Spleen (tissue), 11 donors: Measurements from ENCODE around the gene NECTIN1. TPM values are rescaled to one million over a fixed set of nuclear protein-coding genes. Genes with fewer than 3 reads are reported as not detected.
A peak's percentile ranks its signal among the peaks of the same experiment; 100 is the strongest.

Experiments
- DNase-seq: peaks from one replicate; pipeline ENCODE4 v3.0.0-alpha.2; 2020
- H3K27ac ChIP-seq, 8 donors: fragments of 200-600 bp; sonication (generic) in 7 of 8; 1 replicate in 4 of 8; 2 replicates in 4 of 8; pipeline versions ENCODE4 v1.5.0 to v1.8.0; 2016 to 2021; ENCODE audit warnings: inconsistent platforms in 4 of 8, mild to moderate bottlenecking in 4 of 8, moderate library complexity in 1 of 8
- H3K27me3 ChIP-seq, 7 donors: fragments of 200-600 bp; sonication (generic) in 6 of 7; replicated peaks in 1 of 7; 1 replicate in 4 of 7; 2 replicates in 3 of 7; pipeline versions ENCODE4 v1.5.0 to v1.8.0; 2016 to 2021; ENCODE audit warnings: inconsistent platforms in 3 of 7, mild to moderate bottlenecking in 1 of 7
- H3K36me3 ChIP-seq, 6 donors: fragments of 200-600 bp; sonication (generic) in 5 of 6; 1 replicate in 4 of 6; 2 replicates in 2 of 6; pipeline versions ENCODE4 v1.5.0 to v1.8.0; 2016 to 2021; ENCODE audit warnings: inconsistent platforms in 2 of 6
- H3K4me1 ChIP-seq, 6 donors: fragments of 200-600 bp; sonication (generic) in 5 of 6; 1 replicate in 3 of 6; 2 replicates in 3 of 6; pipeline versions ENCODE4 v1.5.0 to v1.8.0; 2016 to 2021; ENCODE audit warnings: inconsistent platforms in 3 of 6
- H3K4me3 ChIP-seq, 8 donors: fragments of 200-600 bp; sonication (generic) in 7 of 8; 1 replicate in 4 of 8; 2 replicates in 4 of 8; pipeline versions ENCODE4 v1.5.0 to v1.8.0; 2016 to 2021; ENCODE audit warnings: inconsistent platforms in 4 of 8, mild to moderate bottlenecking in 4 of 8, moderate library complexity in 2 of 8
- H3K9me3 ChIP-seq, 8 donors: fragments of 200-600 bp; sonication (generic) in 7 of 8; 1 replicate in 4 of 8; 2 replicates in 4 of 8; pipeline versions ENCODE4 v1.5.0 to v1.8.0; 2016 to 2021; ENCODE audit warnings: inconsistent platforms in 4 of 8
- POLR2A ChIP-seq, 3 donors: fragments of 450-650 bp; IDR thresholded peaks; one replicate each; pipeline ENCODE4 v1.5.1; 2017; ENCODE audit warnings: antibody characterized with exemption in 3 of 3, mild to moderate bottlenecking in 1 of 3
- POLR2AphosphoS5 ChIP-seq, 3 donors: sonication (generic); formaldehyde crosslinking; IDR thresholded peaks; one replicate each; pipeline ENCODE4 v1.5.1; 2017; ENCODE audit warnings: antibody characterized with exemption in 3 of 3
- WGBS, 5 donors: extraction: QIAGEN DNeasy Blood & Tissue Kit in 3 of 5; methylation state at CpG; one replicate each; pipeline versions ENCODE4 v1.1.5 to v1.1.7; 2013 to 2018; 5-methylcytosine and 5-hydroxymethylcytosine counted together
- intact Hi-C: fragments of 100-400 bp; cut with DNase I; formaldehyde crosslinking; loops from one replicate; pipeline ENCODE4 v1.15.0; 2023; ENCODE audit warnings: low total_unique reads
- polyA plus RNA-seq, 3 donors: library from polyadenylated mRNA; stranded (reverse); fragments of 200-250 nt; gene quantifications; one replicate each; pipeline ENCODE4 v1.2.1, GENCODE V29; 2013
- total RNA-seq, 7 donors: library from RNA; depleted of rRNA in 3 of 7; stranded (reverse); fragments of >200 nt in 3 of 7; fragmentation: NEBNext Ultra II Directional in 4 of 7; extraction: Animal tissue kit (Norgen Biotek cat#: 25700) in 4 of 7; gene quantifications; one replicate each; pipeline versions ENCODE4 v1.1.0 to v1.2.1, GENCODE V29; 2016 to 2021
- TF ChIP-seq, protein P1 (sequence below), 11 experiments: fragments of 200-600 bp in 7 of 11; fragments of 450-650 bp in 4 of 11; sonication (generic) in 4 of 11; IDR thresholded peaks in 8 of 11; conservative IDR thresholded peaks in 3 of 11; 1 replicate in 7 of 11; 2 replicates in 4 of 11; pipeline versions ENCODE4 v1.4.0 to v1.8.0; 2016 to 2021; ENCODE audit warnings: antibody characterized with exemption in 11 of 11, inconsistent platforms in 4 of 11, mild to moderate bottlenecking in 1 of 11
- donor health status: healthy with polysubstance abuse.
- donor health status: DM: no; HTN: no; CAD: no; lungs with moderate emphysema.
- donor health status: DM: no; HTN: no; CAD: no.
- donor health status: Bipolar disorder and iron deficiency.
- donor health status: healthy.
- donor health status: DM: no; HTN: no; CAD: no.
- donor health status: DM: yes; HTN: yes; CAD: no.

NECTIN1 gene
- total and polyA plus RNA-seq, 10 donors, result 0.67 to 16.2 (median 5.8) TPM

DNA sequence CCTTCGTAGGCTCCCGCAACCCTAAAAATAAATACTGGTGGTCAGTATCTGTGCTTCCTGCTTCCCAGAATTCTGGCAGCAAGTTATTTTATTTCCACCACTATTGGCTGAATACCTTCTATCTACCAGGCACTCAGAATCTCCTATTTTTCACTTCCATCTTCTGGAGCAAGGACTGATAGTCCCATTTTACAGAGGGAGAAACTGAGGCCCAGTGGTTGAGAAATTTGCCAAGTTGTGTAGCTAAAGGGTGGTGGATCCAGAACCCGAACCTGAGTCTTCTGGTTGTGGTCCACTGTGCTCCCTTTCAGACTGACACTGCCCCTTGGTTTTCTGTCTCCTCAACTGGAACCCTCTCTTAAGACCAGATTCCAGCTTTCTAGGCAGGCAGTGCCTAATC, 31.6 kb downstream of the NECTIN1 start:
- no peaks in the 10 kb centered on the region for H3K9me3 ChIP-seq
- no peaks in the 10 kb centered on the region for H3K36me3 ChIP-seq
- H3K4me3 ChIP-seq, result no peak overlapping the region
- peaks cover 0 to 73% (median 24%) of the 10 kb centered on the region in 6 donors for H3K4me1 ChIP-seq
- DNase-seq, result no peak
- no peaks in the 10 kb centered on the region for H3K27me3 ChIP-seq
- peak overlapping the region in 2 of 8 donors; percentile 21 to 23 for H3K27ac ChIP-seq
- WGBS, 5 donors, result 79 to 91% (median 90%) methylated on average over 3 of the region's 3 CpGs
- intact Hi-C loops, result no loop called here
- TF ChIP-seq POLR2A (IDR thresholded peaks at IDR 0.05) (no peak), POLR2AphosphoS5 (IDR thresholded peaks at IDR 0.05) (no peak)
- TF ChIP-seq, protein P1, sequence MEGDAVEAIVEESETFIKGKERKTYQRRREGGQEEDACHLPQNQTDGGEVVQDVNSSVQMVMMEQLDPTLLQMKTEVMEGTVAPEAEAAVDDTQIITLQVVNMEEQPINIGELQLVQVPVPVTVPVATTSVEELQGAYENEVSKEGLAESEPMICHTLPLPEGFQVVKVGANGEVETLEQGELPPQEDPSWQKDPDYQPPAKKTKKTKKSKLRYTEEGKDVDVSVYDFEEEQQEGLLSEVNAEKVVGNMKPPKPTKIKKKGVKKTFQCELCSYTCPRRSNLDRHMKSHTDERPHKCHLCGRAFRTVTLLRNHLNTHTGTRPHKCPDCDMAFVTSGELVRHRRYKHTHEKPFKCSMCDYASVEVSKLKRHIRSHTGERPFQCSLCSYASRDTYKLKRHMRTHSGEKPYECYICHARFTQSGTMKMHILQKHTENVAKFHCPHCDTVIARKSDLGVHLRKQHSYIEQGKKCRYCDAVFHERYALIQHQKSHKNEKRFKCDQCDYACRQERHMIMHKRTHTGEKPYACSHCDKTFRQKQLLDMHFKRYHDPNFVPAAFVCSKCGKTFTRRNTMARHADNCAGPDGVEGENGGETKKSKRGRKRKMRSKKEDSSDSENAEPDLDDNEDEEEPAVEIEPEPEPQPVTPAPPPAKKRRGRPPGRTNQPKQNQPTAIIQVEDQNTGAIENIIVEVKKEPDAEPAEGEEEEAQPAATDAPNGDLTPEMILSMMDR (IDR thresholded peaks at IDR 0.05 in 8 of 11, conservative IDR thresholded peaks at IDR 0.05 in 3 of 11), result no peak

DNA sequence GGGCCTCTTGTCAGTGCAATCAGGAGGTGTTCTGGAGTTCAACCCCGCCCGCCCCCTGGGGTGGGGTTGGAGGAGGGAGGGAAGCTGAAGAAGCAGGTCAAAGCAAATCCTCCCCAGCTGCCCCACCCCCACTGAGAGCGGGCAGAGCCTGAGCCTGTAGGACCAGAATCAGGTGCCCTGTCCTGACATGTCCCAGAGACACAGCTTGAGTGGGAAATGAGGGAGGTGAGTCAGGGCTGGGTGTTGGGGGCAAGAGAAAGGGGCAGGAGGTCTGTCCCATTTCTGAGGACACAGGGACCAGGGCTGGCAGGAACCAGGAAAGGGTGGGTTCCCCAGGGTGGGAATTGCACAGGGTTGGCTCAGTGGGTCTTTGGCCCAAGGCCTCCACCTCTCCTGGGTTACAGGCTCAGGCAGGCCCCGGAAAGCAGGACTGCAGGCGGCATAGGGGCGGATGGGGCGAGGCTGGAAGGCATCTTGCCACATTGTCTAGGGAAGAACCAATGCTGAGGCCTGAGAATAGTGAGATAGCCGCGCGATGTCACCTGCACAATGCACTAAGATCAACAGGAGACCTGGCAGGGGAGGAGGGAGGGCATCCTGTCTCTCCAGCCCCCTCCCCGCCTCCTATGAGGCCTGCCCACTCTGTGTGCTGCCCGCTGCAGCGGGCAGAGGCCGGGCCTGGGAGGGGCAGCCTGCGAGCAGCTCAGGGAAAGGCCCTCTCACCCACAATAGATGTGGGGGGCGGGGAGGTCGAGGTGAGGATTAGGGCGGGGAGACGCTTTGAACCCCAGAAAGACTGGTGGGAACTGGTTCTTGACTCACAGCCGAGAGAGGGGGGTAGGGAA, 32.4 kb downstream of the NECTIN1 start:
- DNase-seq, result no peak
- no peaks in the 10 kb centered on the region for H3K36me3 ChIP-seq
- H3K4me3 ChIP-seq, result no peak overlapping the region
- no peaks in the 10 kb centered on the region for H3K9me3 ChIP-seq
- 85 to 90% (median 89%) methylated on average over 16 to 20 of the region's 20 CpGs for WGBS, 5 donors
- no peak overlapping the region for H3K27ac ChIP-seq
- TF ChIP-seq POLR2A (IDR thresholded peaks at IDR 0.05), result no peak
- no peak for TF ChIP-seq POLR2AphosphoS5 (IDR thresholded peaks at IDR 0.05)
- TF ChIP-seq, protein P1 (IDR thresholded peaks at IDR 0.05 in 8 of 11, conservative IDR thresholded peaks at IDR 0.05 in 3 of 11), result no peak
- intact Hi-C loops, result no loop called here
- peaks cover 0 to 75% (median 28%) of the 10 kb centered on the region in 6 donors for H3K4me1 ChIP-seq
- no peaks in the 10 kb centered on the region for H3K27me3 ChIP-seq

DNA sequence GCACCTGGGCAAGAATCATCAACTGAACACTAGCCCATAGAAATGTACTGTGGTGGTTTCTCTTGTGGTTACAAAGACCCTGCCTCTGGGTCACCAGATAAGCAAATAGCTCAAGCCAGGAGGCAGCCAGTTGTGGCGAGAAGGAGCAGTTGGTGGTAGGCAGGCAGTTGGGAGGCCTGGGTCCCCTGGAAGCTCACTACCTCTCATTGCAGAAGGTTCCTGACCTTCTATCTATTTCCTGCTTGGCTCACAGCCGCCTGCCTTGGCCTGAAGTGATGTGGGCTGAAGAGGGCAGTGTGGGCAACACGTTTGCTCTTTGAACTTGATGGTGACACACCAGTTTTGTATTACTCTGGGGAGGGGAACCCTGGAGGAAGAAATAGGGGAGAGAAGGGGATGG, 34.7 kb downstream of the NECTIN1 start:
- H3K4me3 ChIP-seq, result no peak overlapping the region
- DNase-seq, result no peak
- WGBS, 5 donors, result 5 to 39% (median 27%) methylated on average over 2 to 3 of the region's 3 CpGs
- TF ChIP-seq POLR2A (IDR thresholded peaks at IDR 0.05), result no peak
- TF ChIP-seq, protein P1 (IDR thresholded peaks at IDR 0.05 in 8 of 11, conservative IDR thresholded peaks at IDR 0.05 in 3 of 11), result no peak
- no peak for TF ChIP-seq POLR2AphosphoS5 (IDR thresholded peaks at IDR 0.05)
- H3K27me3 ChIP-seq, result no peaks in the 10 kb centered on the region
- peak overlapping the region in 2 of 8 donors; percentile 5 to 19 for H3K27ac ChIP-seq
- peaks cover 0 to 74% (median 28%) of the 10 kb centered on the region in 6 donors for H3K4me1 ChIP-seq
- H3K36me3 ChIP-seq, result no peaks in the 10 kb centered on the region
- intact Hi-C loops, result no loop called here
- H3K9me3 ChIP-seq, result no peaks in the 10 kb centered on the region

DNA sequence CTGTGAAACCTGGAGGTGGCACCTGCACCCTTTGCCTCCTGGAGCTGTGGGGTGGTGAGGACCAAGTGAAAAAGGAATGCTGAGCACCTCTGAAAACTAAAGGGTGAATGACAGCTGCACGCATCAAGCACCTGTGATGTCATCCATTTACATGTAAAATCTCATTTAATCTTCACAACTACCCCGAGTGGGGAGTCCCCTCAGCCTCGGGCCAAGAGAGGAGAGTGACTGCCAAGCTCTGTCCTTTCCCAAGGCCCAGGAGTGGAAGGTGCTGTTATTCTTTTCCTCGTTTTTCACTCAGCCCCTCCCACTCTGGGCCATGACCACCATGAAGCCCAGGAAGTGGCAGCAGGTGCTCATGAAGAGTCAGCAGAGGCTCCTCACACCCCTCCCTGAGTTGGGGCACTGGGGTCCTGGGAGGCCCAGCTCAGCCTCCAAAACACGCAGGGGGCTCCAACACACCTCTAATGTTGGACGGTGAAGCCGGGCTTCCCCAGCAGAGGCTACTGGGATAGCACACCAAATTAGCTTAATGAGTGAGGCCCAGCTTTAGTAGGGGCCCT, 35.7 kb downstream of the NECTIN1 start:
- peaks cover 0 to 74% (median 21%) of the 10 kb centered on the region in 6 donors for H3K4me1 ChIP-seq
- DNase-seq, result no peak
- H3K27me3 ChIP-seq, result no peaks in the 10 kb centered on the region
- H3K9me3 ChIP-seq, result no peaks in the 10 kb centered on the region
- no peak for TF ChIP-seq POLR2A (IDR thresholded peaks at IDR 0.05)
- TF ChIP-seq, protein P1 (IDR thresholded peaks at IDR 0.05 in 8 of 11, conservative IDR thresholded peaks at IDR 0.05 in 3 of 11), result no peak
- TF ChIP-seq POLR2AphosphoS5 (IDR thresholded peaks at IDR 0.05), result no peak
- no peak overlapping the region for H3K4me3 ChIP-seq
- no peaks in the 10 kb centered on the region for H3K36me3 ChIP-seq
- intact Hi-C loops, result no loop called here
- 57 to 67% (median 62%) methylated on average over 7 of the region's 7 CpGs for WGBS, 5 donors
- peak overlapping the region in 2 of 8 donors; percentile 5 to 19 for H3K27ac ChIP-seq
